ENCODE results near the gene BAZ2A. TPM values are rescaled to one million over a fixed set of nuclear protein-coding genes. Genes with fewer than 3 reads are reported as not detected.
A peak's percentile ranks its signal among the peaks of the same experiment; 100 is the strongest.
"Not testable (repeated sequence)": the region's sequence is repeated elsewhere in the genome, so short reads cannot be mapped to it uniquely, and the experiment has no call there.

Gene BAZ2A
- total and polyA plus RNA-seq, 9 donors: 17.6 to 44.8 (median 35.6) TPM

DNA sequence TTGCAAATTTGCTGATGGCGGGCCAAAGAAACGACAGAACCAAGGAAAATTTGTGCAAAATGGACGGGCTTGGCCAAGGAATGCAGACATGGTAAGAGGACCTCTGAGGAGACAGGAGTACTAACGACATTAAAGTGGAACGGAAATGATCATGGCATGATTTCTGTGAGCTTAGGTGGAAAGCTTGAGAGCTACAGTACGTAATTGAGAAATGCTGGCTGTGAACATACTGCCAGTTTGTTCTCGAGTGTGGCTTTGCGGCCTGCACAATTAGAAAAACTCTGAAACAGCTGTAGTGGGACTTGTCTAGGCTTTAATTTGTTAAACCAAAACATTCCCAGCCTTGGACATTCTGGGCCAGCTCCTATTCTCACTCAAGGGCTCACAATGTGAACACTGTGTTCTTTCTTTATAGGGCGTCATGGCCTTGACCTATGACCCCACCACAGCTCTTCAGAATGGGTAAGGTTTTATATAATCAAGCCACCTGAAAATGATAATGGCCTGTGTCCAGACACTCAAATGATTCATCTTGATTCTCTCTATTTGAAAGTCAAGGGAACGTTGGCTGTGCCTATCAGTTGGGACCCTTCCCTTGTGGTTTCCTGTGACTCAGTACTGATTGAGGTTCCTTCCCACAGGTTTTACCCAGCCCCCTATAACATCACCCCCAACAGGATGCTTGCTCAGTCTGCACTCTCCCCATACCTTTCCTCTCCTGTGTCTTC is 48.5 kb downstream of the BAZ2A start:
- no peaks in the 10 kb centered on the region for H3K9me3 ChIP-seq (replicated peaks; ENCODE audit: control insufficient read depth, low read depth, low read length)
- H3K27ac ChIP-seq (ENCODE audit: low read length): no peak overlapping the region
- DNase-seq: no peak
- H3K4me3 ChIP-seq (ENCODE audit: low read length): no peak overlapping the region
- WGBS (ENCODE audit: insufficient coverage): 90% methylated on average over 8 of the region's 10 CpGs
- H3K4me1 ChIP-seq (ENCODE audit: control insufficient read depth, insufficient read depth, low read length): no peaks in the 10 kb centered on the region
- peaks cover 21% of the 10 kb centered on the region for H3K36me3 ChIP-seq (ENCODE audit: control insufficient read depth, insufficient read depth, low read length)
- no peaks in the 10 kb centered on the region for H3K27me3 ChIP-seq (ENCODE audit: control insufficient read depth, insufficient read depth, low read length)

DNA sequence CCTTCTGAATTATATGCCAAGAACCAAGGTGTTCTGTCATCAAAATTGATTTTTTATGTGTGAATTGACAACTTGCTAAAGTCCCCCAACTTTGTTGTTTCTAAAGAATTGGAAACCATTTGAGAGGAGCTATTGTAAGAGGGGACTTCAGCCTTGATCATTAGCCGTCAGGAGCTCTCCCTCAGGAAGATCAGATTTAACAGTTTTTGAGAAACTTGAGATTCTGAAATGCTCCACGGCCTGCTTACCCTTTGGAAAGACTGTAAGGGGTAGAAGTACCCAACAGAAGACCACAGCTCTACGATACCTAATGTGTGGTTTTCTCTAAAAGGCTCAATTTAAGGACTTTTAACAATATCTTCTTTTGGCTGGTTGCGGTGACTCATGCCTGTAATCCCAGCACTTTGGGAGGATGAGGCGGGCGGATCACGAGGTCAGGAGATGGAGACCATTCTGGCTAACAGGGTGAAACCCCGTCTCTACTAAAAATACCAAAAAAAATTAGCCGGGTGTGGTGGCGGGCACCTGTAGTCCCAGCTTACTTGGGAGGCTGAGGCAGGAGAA is 51.1 kb downstream of the BAZ2A start:
- no peaks in the 10 kb centered on the region for H3K9me3 ChIP-seq (replicated peaks; ENCODE audit: control insufficient read depth, low read depth, low read length)
- H3K36me3 ChIP-seq (ENCODE audit: control insufficient read depth, insufficient read depth, low read length): peaks cover 21% of the 10 kb centered on the region
- no peak for DNase-seq
- H3K4me3 ChIP-seq (ENCODE audit: low read length): no peak overlapping the region
- 80% methylated on average over 1 of the region's 10 CpGs for WGBS (ENCODE audit: insufficient coverage)
- H3K4me1 ChIP-seq (ENCODE audit: control insufficient read depth, insufficient read depth, low read length): no peaks in the 10 kb centered on the region
- H3K27ac ChIP-seq (ENCODE audit: low read length): no peak overlapping the region
- H3K27me3 ChIP-seq (ENCODE audit: control insufficient read depth, insufficient read depth, low read length): no peaks in the 10 kb centered on the region

DNA sequence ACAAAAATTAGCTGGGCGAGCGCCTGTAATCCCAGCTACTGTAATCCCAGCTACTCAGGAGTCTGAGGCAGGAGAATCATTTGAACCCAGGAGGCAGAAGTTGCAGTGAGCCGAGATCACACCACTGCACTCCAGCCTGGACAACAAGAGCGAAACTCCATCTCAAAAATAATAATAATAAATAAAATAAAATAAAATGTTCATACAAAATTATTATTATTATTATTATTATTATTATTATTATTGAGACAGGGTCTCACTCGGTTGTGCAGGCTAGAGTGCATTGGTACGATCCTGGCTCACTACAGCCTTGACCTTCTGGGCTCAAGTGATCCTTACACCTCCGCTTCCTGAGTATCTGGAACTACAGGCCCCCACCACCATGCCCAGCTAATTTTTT is 52.9 kb downstream of the BAZ2A start:
- not testable (repeated sequence) for H3K9me3 ChIP-seq (replicated peaks; ENCODE audit: control insufficient read depth, low read depth, low read length); H3K4me3 ChIP-seq (ENCODE audit: low read length); H3K4me1 ChIP-seq (ENCODE audit: control insufficient read depth, insufficient read depth, low read length); H3K27ac ChIP-seq (ENCODE audit: low read length); DNase-seq; H3K27me3 ChIP-seq (ENCODE audit: control insufficient read depth, insufficient read depth, low read length)
- WGBS (ENCODE audit: insufficient coverage): 94% methylated on average over 2 of the region's 7 CpGs
- H3K36me3 ChIP-seq (ENCODE audit: control insufficient read depth, insufficient read depth, low read length): peaks cover 19% of the 10 kb centered on the region

DNA sequence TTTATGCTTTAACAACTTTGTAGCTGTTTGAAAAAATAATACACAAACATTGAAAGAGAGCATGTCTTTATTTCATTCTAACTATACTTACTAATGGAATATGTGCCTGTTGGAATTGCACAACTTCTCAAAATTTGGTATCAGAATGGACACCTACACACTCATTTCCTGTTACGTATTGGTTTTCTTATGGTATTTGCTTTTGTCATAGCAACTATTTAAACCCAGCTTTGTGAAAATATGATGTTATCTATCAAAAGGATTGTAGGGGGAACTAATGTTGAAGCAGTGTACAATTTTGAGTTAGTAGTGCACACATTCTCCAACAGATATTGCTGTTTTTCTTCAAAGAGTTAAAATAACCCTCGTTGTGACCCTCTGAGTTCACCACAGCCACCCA is 55.9 kb downstream of the BAZ2A start:
- H3K4me3 ChIP-seq (ENCODE audit: low read length): no peak overlapping the region
- no CpG with 5 or more reads among the region's 2 CpGs for WGBS (ENCODE audit: insufficient coverage)
- no peaks in the 10 kb centered on the region for H3K27me3 ChIP-seq (ENCODE audit: control insufficient read depth, insufficient read depth, low read length)
- peaks cover 16% of the 10 kb centered on the region for H3K4me1 ChIP-seq (ENCODE audit: control insufficient read depth, insufficient read depth, low read length)
- no peak overlapping the region for H3K27ac ChIP-seq (ENCODE audit: low read length)
- peaks cover 16% of the 10 kb centered on the region for H3K36me3 ChIP-seq (ENCODE audit: control insufficient read depth, insufficient read depth, low read length)
- no peak for DNase-seq
- no peaks in the 10 kb centered on the region for H3K9me3 ChIP-seq (replicated peaks; ENCODE audit: control insufficient read depth, low read depth, low read length)

DNA sequence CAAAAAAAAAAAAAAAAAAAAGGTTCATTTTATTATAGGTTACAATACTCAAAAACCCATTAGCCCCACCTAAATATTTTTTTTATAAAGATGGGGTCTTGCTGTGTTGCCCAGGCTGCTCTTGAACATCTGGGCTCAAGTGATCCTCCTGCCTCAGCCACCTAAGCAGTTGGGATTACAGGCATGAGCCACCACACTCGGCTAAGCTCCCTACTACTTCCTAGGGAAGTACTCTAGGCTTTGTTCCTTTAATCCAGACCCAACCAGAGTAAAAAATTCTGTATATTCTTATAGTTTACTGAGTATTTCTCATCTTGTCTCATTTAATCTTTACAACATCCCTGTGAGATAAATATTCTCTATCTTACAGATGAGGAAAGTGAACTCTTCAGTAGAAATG is 57.8 kb downstream of the BAZ2A start:
- H3K36me3 ChIP-seq (ENCODE audit: control insufficient read depth, insufficient read depth, low read length): peaks cover 25% of the 10 kb centered on the region
- no peak for DNase-seq
- no peak overlapping the region for H3K4me3 ChIP-seq (ENCODE audit: low read length)
- H3K4me1 ChIP-seq (ENCODE audit: control insufficient read depth, insufficient read depth, low read length): peaks cover 20% of the 10 kb centered on the region
- H3K9me3 ChIP-seq (replicated peaks; ENCODE audit: control insufficient read depth, low read depth, low read length): no peaks in the 10 kb centered on the region
- no CpG with 5 or more reads among the region's 1 CpG for WGBS (ENCODE audit: insufficient coverage)
- H3K27me3 ChIP-seq (ENCODE audit: control insufficient read depth, insufficient read depth, low read length): no peaks in the 10 kb centered on the region
- peak overlapping the region; percentile 38 for H3K27ac ChIP-seq (ENCODE audit: low read length)

DNA sequence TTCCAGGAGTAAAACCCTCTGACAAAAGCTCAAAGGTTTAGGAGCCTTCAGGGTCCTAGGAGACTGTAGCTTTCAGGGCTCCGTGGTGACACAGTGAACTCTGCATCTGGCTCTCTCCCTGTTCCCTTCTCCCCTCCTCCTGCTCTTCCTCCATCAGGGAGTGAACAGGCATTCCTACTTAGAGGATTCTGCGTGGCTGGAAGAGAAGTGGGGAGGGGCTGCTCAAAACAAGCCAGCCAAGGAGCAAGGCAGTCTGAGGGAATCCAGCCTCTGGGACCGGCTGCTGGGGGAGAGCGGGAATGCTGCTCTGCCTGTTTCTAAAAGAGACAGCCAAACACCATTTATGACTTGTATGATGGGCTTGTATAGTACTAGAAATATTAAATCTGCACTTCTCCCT is 59.0 kb downstream of the BAZ2A start:
- H3K27ac ChIP-seq (ENCODE audit: low read length): peak overlapping the region; percentile 85
- H3K27me3 ChIP-seq (ENCODE audit: control insufficient read depth, insufficient read depth, low read length): no peaks in the 10 kb centered on the region
- DNase-seq: peak; percentile 98
- no peak overlapping the region for H3K4me3 ChIP-seq (ENCODE audit: low read length)
- no peaks in the 10 kb centered on the region for H3K9me3 ChIP-seq (replicated peaks; ENCODE audit: control insufficient read depth, low read depth, low read length)
- WGBS (ENCODE audit: insufficient coverage): no CpG with 5 or more reads among the region's 4 CpGs
- H3K4me1 ChIP-seq (ENCODE audit: control insufficient read depth, insufficient read depth, low read length): peaks cover 22% of the 10 kb centered on the region
- H3K36me3 ChIP-seq (ENCODE audit: control insufficient read depth, insufficient read depth, low read length): peaks cover 25% of the 10 kb centered on the region

DNA sequence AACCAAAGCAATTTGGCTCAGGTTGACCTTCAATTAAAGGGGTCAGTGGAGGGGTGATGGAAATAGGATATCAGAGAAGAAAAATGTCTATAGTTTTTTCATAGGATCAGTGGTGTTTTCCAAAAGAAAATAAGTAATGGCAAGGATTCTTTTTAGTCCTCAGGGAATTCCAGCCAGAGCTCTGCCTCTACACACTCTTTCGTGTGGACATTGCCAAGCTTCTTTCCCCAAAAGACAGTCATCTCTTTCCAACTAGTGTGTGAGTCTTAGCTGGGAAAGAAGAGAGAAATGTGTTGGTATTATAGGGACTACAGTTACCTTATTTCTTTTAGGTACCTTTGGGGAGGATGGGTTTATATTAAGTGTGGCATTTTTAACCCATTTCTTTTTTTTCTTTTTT is 62.0 kb downstream of the BAZ2A start:
- peak; percentile 51 for DNase-seq
- no peak overlapping the region for H3K4me3 ChIP-seq (ENCODE audit: low read length)
- H3K27me3 ChIP-seq (ENCODE audit: control insufficient read depth, insufficient read depth, low read length): no peaks in the 10 kb centered on the region
- no CpG with 5 or more reads among the region's 1 CpG for WGBS (ENCODE audit: insufficient coverage)
- no peaks in the 10 kb centered on the region for H3K9me3 ChIP-seq (replicated peaks; ENCODE audit: control insufficient read depth, low read depth, low read length)
- no peak overlapping the region for H3K27ac ChIP-seq (ENCODE audit: low read length)
- peaks cover 30% of the 10 kb centered on the region for H3K4me1 ChIP-seq (ENCODE audit: control insufficient read depth, insufficient read depth, low read length)
- peaks cover 37% of the 10 kb centered on the region for H3K36me3 ChIP-seq (ENCODE audit: control insufficient read depth, insufficient read depth, low read length)

DNA sequence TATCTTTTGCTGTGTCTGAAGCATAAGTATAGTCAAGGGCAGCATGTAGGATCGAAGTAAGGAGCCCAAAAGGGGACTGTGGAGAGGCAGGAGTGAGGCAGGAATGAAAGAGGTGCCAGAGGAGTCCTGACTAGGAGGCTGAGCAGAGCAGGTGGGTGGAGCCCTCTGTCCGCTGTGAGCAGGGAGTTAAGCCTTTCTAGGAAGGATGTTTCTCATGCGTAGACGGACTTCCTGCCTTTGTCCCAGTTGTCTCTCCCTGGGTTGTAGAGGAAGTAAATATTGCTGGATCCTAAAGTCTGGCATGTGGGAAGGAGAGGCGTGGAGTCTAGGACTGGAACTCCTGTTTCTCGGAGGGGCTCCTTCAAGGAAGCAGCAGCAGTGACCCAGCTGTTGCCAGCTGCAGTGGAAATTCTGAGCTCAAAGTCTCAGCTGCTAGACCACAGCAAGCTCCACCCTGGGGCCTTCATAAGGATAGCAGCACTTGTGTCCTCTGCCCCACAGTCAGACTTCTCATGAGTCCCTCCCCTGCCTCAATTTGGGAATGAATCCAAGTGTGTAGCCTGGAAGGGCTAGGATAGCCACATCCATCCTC is 64.5 kb downstream of the BAZ2A start:
- H3K27me3 ChIP-seq (ENCODE audit: control insufficient read depth, insufficient read depth, low read length): no peaks in the 10 kb centered on the region
- H3K27ac ChIP-seq (ENCODE audit: low read length): peak overlapping the region; percentile 98
- WGBS (ENCODE audit: insufficient coverage): 0% methylated on average over 6 of the region's 6 CpGs
- no peaks in the 10 kb centered on the region for H3K9me3 ChIP-seq (replicated peaks; ENCODE audit: control insufficient read depth, low read depth, low read length)
- peaks cover 19% of the 10 kb centered on the region for H3K4me1 ChIP-seq (ENCODE audit: control insufficient read depth, insufficient read depth, low read length)
- H3K36me3 ChIP-seq (ENCODE audit: control insufficient read depth, insufficient read depth, low read length): peaks cover 42% of the 10 kb centered on the region
- H3K4me3 ChIP-seq (ENCODE audit: low read length): no peak overlapping the region
- peak; percentile 100 for DNase-seq

DNA sequence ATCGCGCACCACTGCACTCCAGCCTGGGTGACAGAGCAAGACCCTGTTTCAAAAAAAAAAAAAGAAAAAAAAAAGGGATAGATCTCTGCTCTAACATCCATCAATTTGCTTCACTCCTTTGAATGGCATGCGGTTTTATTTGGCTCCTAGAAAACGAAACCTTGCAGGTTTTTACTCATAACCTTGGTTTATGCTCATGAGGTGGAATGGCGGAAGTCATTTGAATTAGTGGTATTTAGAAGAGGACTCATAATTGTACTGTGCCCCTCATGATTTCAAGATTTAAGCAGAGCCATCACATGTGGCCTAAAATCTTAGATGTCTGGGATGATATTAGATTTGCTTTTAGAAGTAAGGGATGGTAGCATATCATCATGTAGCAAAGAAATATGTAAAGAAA is 79.1 kb downstream of the BAZ2A start:
- H3K9me3 ChIP-seq (replicated peaks; ENCODE audit: control insufficient read depth, low read depth, low read length): no peaks in the 10 kb centered on the region
- 100% methylated on average over 1 of the region's 5 CpGs for WGBS (ENCODE audit: insufficient coverage)
- no peak overlapping the region for H3K4me3 ChIP-seq (ENCODE audit: low read length)
- H3K27ac ChIP-seq (ENCODE audit: low read length): no peak overlapping the region
- peaks cover 2% of the 10 kb centered on the region for H3K36me3 ChIP-seq (ENCODE audit: control insufficient read depth, insufficient read depth, low read length)
- DNase-seq: no peak
- no peaks in the 10 kb centered on the region for H3K4me1 ChIP-seq (ENCODE audit: control insufficient read depth, insufficient read depth, low read length)
- no peaks in the 10 kb centered on the region for H3K27me3 ChIP-seq (ENCODE audit: control insufficient read depth, insufficient read depth, low read length)

DNA sequence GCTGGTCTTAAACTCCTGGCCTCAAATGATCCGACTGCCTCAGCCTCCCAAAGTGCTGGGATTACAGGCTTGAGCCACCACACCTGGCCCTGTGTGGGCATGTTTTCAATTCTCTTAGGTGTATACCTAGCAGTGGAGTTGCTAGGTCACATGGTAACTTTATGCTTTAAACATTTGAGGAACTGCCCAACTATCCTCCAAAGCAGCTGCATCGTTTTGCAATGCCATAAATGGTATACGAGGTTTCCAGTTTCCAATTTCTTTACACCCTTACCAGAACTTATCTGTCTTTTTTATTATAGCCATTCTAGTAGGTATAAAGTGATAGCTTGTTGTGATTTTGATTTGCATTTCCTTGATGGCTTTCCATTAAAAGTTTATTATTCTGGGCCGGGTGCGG is 83.4 kb downstream of the BAZ2A start:
- 94% methylated on average over 3 of the region's 5 CpGs for WGBS (ENCODE audit: insufficient coverage)
- H3K27ac ChIP-seq (ENCODE audit: low read length): no peak overlapping the region
- H3K9me3 ChIP-seq (replicated peaks; ENCODE audit: control insufficient read depth, low read depth, low read length): no peaks in the 10 kb centered on the region
- H3K4me3 ChIP-seq (ENCODE audit: low read length): no peak overlapping the region
- H3K4me1 ChIP-seq (ENCODE audit: control insufficient read depth, insufficient read depth, low read length): no peaks in the 10 kb centered on the region
- no peaks in the 10 kb centered on the region for H3K36me3 ChIP-seq (ENCODE audit: control insufficient read depth, insufficient read depth, low read length)
- no peaks in the 10 kb centered on the region for H3K27me3 ChIP-seq (ENCODE audit: control insufficient read depth, insufficient read depth, low read length)
- DNase-seq: no peak
